Naive thymus-derived CD8-positive, alpha-beta T cell (primary cell): ENCODE results near the gene SNTA1. TPM values are rescaled to one million over a fixed set of nuclear protein-coding genes. Genes with fewer than 3 reads are reported as not detected.
"Not testable (repeated sequence)": the region's sequence is repeated elsewhere in the genome, so short reads cannot be mapped to it uniquely, and the experiment has no call there.

Experiments
- ATAC-seq, 2 donors: fragments of 150-1000 bp; cut with Tn5 transposase in 1 of 2; sonication (Bioruptor Pico), chemical (Tn5 transposase) in 1 of 2; 1 replicate in 1 of 2; 2 replicates in 1 of 2; pipeline ENCODE4 v1.10.0; 2021; ENCODE audit warnings: mild to moderate bottlenecking in 2 of 2, moderate library complexity in 2 of 2
- POLR2A ChIA-PET: fragments of 350-600 bp; sonication (Branson Sonifier 250); formaldehyde crosslinking; loops from one replicate; lab custom pipeline; 2021; ENCODE audit warnings: antibody characterized with exemption; lab: Charles Lee
- DNase-seq, 10 donors: peaks; one replicate each; pipeline versions ENCODE4 v3.0.0 to v3.0.0-alpha.2; 2020 to 2022
- H3K27ac Mint-ChIP-seq, 10 donors: one replicate each; pipeline ENCODE4 v1.8.0; 2020 to 2022; ENCODE audit warnings: mild to moderate bottlenecking in 10 of 10, mixed read lengths in 10 of 10, moderate library complexity in 4 of 10, inconsistent platforms in 1 of 10
- H3K27me3 Mint-ChIP-seq, 5 donors: one replicate each; pipeline ENCODE4 v1.8.0; 2021 to 2022; ENCODE audit warnings: mixed read lengths in 5 of 5
- H3K36me3 Mint-ChIP-seq, 3 donors: one replicate each; pipeline ENCODE4 v1.8.0; 2020 to 2022; ENCODE audit warnings: mixed read lengths in 3 of 3, mild to moderate bottlenecking in 2 of 3, inconsistent platforms in 1 of 3
- H3K4me1 Mint-ChIP-seq, 4 donors: one replicate each; pipeline ENCODE4 v1.8.0; 2021 to 2022; ENCODE audit warnings: mixed read lengths in 4 of 4
- H3K4me3 Mint-ChIP-seq, 10 donors: one replicate each; pipeline ENCODE4 v1.8.0; 2020 to 2022; ENCODE audit warnings: mild to moderate bottlenecking in 10 of 10, mixed read lengths in 10 of 10, moderate library complexity in 6 of 10, inconsistent platforms in 1 of 10
- H3K9me3 Mint-ChIP-seq, 9 donors: one replicate each; pipeline ENCODE4 v1.8.0; 2020 to 2022; ENCODE audit warnings: mixed read lengths in 9 of 9, mild to moderate bottlenecking in 3 of 9, inconsistent platforms in 1 of 9, moderate library complexity in 1 of 9
- polyA plus RNA-seq, 3 donors: library from polyadenylated mRNA; unstranded; fragments of 300-500 nt; fragmentation: Illumina TruSeq; gene quantifications; one replicate each; pipeline ENCODE4 v1.2.3, GENCODE V29; 2021
- total RNA-seq, 8 experiments: library from RNA in 2 of 8; stranded (reverse) in 2 of 8; gene quantifications; one replicate each; pipeline ENCODE4 v1.2.3 and lab custom pipeline; 2021 to 2026

Gene SNTA1
- total and polyA plus RNA-seq, 5 experiments from 2014 or later, result 3.6 to 9.1 (median 6.1) TPM

DNA sequence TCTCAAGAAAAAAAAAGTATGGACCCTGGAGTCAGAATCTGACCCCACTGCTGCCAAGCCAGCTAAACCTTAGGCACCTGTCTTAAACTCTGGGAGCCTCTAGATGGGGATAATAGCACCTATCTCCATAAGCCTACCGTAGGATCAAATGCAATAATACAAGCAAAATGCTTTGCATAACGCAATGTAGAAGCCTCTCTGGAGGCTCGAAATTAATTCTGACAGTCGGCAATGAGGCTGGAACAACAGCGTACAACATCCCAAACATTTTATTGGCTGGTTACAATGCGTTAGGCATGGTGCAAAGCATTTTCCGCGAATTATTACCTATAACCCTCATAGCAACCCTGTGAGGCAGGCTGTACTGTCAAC lies 42.8 kb downstream of the SNTA1 start:
- H3K27me3 Mint-ChIP-seq, result no peaks in the 10 kb centered on the region
- POLR2A ChIA-PET, result interaction anchor here (0.5 to 2.3 kb wide), 5 partner anchors 43 to 331 kb away, joined by 3 to 21 read pairs (median 3); partner anchors contain the start of genes CBFA2T2, SNTA1 and ZNF341
- no peaks in the 10 kb centered on the region for H3K9me3 Mint-ChIP-seq
- H3K4me1 Mint-ChIP-seq, result peaks cover 20 to 66% (median 63%) of the 10 kb centered on the region in 4 donors
- peak overlapping the region in 9 of 10 donors; percentile 80 to 97 (median 87) for H3K27ac Mint-ChIP-seq
- H3K36me3 Mint-ChIP-seq, result peaks cover 0 to 18% (median 2%) of the 10 kb centered on the region in 3 donors
- ATAC-seq, result peak; percentile 40 to 46
- DNase-seq, result peak in 1 of 10 donors; percentile 8
- peak overlapping the region; percentile 93 to 99 (median 97) for H3K4me3 Mint-ChIP-seq

- Mint-ChIP-seq H3K27ac (peak overlapping the region in 3 of 10 donors; percentile 57 to 96 (median 61)), H3K36me3 (peaks cover 0 to 27% (median 2%) of the 10 kb centered on the region in 3 donors), H3K4me1 (peaks cover 20 to 67% (median 63%) of the 10 kb centered on the region in 4 donors), H3K9me3 (no peaks in the 10 kb centered on the region), H3K4me3 (peak overlapping the region; percentile 93 to 99 (median 97)), H3K27me3 (no peaks in the 10 kb centered on the region)
- POLR2A ChIA-PET, result interaction anchor here (0.5 to 2.3 kb wide), 2 partner anchors 44 to 1042 kb away, joined by 4 to 21 read pairs; partner anchors contain the start of genes ASXL1 and SNTA1
- ATAC-seq, result no peak
- DNase-seq, result no peak
Measured at GRCh38 chr20:33399924-33400323, 43.6 kb downstream of the SNTA1 start.

DNA sequence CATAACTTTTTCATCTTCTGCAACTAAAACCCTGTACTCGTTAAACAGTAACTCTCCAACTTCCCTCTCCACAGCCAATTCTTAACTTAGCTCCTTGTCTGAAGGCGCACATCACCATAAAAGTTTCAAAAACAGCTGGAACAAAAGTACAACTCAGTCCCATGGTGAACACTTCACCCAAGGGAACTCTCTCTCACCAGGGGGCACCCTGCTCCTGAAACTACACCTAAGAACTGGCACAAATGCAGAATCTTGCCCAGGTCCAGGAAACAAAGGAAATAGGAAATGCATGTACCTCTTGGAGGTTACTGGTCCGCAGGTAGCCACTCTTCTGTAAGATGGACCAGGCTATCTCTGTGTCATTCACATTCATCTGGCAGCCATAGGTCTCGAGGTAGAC lies 48.8 kb downstream of the SNTA1 start:
- peaks cover 6 to 77% (median 16%) of the 10 kb centered on the region in 3 donors for H3K36me3 Mint-ChIP-seq
- POLR2A ChIA-PET, result no interaction called here
- H3K9me3 Mint-ChIP-seq, result no peaks in the 10 kb centered on the region
- H3K27ac Mint-ChIP-seq, result peak overlapping the region in 2 of 10 donors; percentile 8 to 57
- DNase-seq, result no peak
- no peaks in the 10 kb centered on the region for H3K27me3 Mint-ChIP-seq
- peaks cover 12 to 43% (median 35%) of the 10 kb centered on the region in 4 donors for H3K4me1 Mint-ChIP-seq
- no peak overlapping the region for H3K4me3 Mint-ChIP-seq
- no peak for ATAC-seq

GRCh38 chr20:33393609-33394008 lies 50.0 kb downstream of the SNTA1 start:
- POLR2A ChIA-PET, result no interaction called here
- peaks cover 6 to 84% (median 20%) of the 10 kb centered on the region in 3 donors for H3K36me3 Mint-ChIP-seq
- no peak overlapping the region for H3K4me3 Mint-ChIP-seq
- no peaks in the 10 kb centered on the region for H3K27me3 Mint-ChIP-seq
- no peaks in the 10 kb centered on the region for H3K9me3 Mint-ChIP-seq
- DNase-seq, result no peak
- H3K27ac Mint-ChIP-seq, result peak overlapping the region in 1 of 10 donors; percentile 34
- H3K4me1 Mint-ChIP-seq, result peaks cover 8 to 35% (median 26%) of the 10 kb centered on the region in 4 donors
- no peak for ATAC-seq

GRCh38 chr20:33391722-33392415 lies 51.7 kb downstream of the SNTA1 start:
- POLR2A ChIA-PET, result no interaction called here
- no peak for DNase-seq
- no peak for ATAC-seq

DNA sequence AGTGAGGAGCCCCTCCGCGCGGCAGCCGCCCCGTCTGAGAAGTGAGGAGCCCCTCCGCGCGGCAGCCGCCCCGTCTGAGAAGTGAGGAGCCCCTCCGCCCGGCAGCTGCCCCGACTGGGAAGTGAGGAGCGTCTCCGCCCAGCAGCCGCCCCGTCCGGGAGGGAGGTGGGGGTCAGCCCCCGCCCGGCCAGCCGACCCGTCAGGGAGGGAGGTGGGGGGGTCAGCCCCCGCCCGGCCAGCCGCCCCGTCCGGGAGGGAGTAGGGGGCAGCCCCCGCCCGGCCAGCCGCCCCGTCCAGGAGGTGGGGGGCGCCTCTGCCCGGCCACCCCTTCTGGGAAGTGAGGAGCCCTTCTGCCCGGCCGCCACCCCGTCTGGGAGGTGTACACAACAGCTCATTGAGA lies 54.2 kb downstream of the SNTA1 start:
- H3K4me1 Mint-ChIP-seq, ATAC-seq, POLR2A ChIA-PET, H3K27ac Mint-ChIP-seq, DNase-seq, H3K27me3 Mint-ChIP-seq, H3K4me3 Mint-ChIP-seq, H3K9me3 Mint-ChIP-seq: not testable (repeated sequence)
- H3K36me3 Mint-ChIP-seq, result peaks cover 6 to 94% (median 30%) of the 10 kb centered on the region in 3 donors

More at GRCh38 chr20:33391722-33392415, 51.7 kb downstream of the SNTA1 start:
- peaks cover 6 to 94% (median 31%) of the 10 kb centered on the region in 3 donors for H3K36me3 Mint-ChIP-seq
- no peaks in the 10 kb centered on the region for H3K9me3 Mint-ChIP-seq
- no peaks in the 10 kb centered on the region for H3K27me3 Mint-ChIP-seq
- H3K4me1 Mint-ChIP-seq, result peaks cover 2 to 18% (median 10%) of the 10 kb centered on the region in 4 donors
- no peak overlapping the region for H3K4me3 Mint-ChIP-seq
- no peak overlapping the region for H3K27ac Mint-ChIP-seq

DNA sequence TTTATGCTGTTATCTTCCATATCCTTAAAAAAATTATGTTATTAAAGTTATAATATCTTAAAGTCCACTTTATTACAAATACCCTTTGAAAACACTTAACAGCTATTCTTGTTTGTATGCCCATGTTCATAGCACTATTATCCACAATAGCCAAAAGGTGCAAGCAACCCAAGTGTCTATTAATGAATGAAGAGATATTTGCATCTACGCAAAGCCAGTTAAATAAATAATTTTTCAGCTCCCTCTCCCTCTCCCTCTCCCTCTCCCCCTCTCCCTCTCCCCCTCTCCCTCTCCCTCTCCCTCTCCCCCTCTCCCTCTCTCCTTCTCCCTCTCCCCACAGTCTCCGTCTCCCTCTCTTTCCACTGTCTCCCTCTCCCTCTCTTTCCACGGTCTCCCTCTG lies 55.3 kb downstream of the SNTA1 start:
- ATAC-seq, result no peak
- H3K27me3 Mint-ChIP-seq, result no peaks in the 10 kb centered on the region
- H3K9me3 Mint-ChIP-seq, result no peaks in the 10 kb centered on the region
- POLR2A ChIA-PET, result interaction anchor here (0.6 kb wide), 1 partner anchor 203 kb away, joined by 4 read pairs; no protein-coding TSS in a partner anchor
- H3K27ac Mint-ChIP-seq, result no peak overlapping the region
- no peak overlapping the region for H3K4me3 Mint-ChIP-seq
- peaks cover 0 to 5% (median under 1%) of the 10 kb centered on the region in 4 donors for H3K4me1 Mint-ChIP-seq
- no peak for DNase-seq
- H3K36me3 Mint-ChIP-seq, result peaks cover 6 to 94% (median 33%) of the 10 kb centered on the region in 3 donors

DNA sequence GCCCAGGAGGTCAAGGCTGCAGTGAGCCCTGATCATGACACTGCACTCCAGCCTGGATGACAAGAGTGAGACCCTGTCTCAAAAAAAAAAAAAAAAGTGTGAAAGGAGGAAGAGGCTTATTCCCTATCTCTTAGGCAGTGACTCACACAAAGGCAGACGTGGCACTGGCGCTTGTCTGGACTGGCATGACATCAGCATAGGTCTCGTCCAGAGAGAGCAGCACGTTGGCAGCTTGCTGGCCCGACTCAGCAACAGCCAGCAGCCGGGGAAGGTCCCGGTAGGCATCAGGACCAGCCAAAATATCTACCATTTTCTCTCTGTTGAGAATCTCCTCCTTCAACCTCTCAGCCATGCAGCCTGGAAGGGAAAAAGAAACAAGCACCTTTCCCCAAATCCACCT lies 56.4 kb downstream of the SNTA1 start:
- no peak for ATAC-seq
- POLR2A ChIA-PET, result no interaction called here
- H3K4me3 Mint-ChIP-seq, result no peak overlapping the region
- no peak for DNase-seq
- peak overlapping the region in 2 of 10 donors; percentile 20 to 37 for H3K27ac Mint-ChIP-seq
- H3K4me1 Mint-ChIP-seq, result peaks cover 0 to 5% (median under 1%) of the 10 kb centered on the region in 4 donors
- H3K36me3 Mint-ChIP-seq, result peaks cover 6 to 86% (median 35%) of the 10 kb centered on the region in 3 donors
- H3K9me3 Mint-ChIP-seq, result no peaks in the 10 kb centered on the region
- no peaks in the 10 kb centered on the region for H3K27me3 Mint-ChIP-seq

- POLR2A ChIA-PET, result no interaction called here
- DNase-seq (no peak), ATAC-seq (no peak)
- Mint-ChIP-seq H3K27ac (peak overlapping the region in 1 of 10 donors; percentile 37), H3K9me3 (no peaks in the 10 kb centered on the region), H3K4me1 (peaks cover 0 to 5% (median under 1%) of the 10 kb centered on the region in 4 donors), H3K27me3 (no peaks in the 10 kb centered on the region), H3K4me3 (no peak overlapping the region), H3K36me3 (peaks cover 6 to 86% (median 36%) of the 10 kb centered on the region in 3 donors)
Measured at GRCh38 chr20:33386673-33387072, 56.9 kb downstream of the SNTA1 start.

DNA sequence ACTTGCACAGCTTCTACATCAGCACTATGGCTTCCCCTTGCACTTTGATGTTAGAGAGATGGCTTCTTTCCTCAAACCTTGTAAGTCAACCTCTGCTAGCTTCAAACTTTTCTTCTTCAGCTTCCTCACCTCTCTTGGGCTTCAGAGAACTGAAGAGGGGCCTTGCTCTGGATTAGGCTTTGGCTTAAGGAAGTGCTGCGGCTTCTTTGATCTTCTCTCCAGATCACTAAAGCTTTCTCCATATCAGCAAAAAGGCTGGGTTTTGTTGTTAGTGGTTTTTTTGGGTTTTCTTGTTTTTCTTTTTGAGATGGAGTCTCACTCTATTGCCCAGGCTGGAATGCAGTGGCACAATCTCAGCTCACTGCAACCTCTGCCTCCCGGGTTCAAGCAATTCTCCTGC lies 66.2 kb downstream of the SNTA1 start:
- Mint-ChIP-seq H3K4me1 (peaks cover 0 to 15% (median 6%) of the 10 kb centered on the region in 4 donors), H3K27me3 (no peaks in the 10 kb centered on the region), H3K27ac (peak overlapping the region in 5 of 10 donors; percentile 9 to 69 (median 25)), H3K36me3 (peaks cover 6 to 80% (median 21%) of the 10 kb centered on the region in 3 donors), H3K9me3 (no peaks in the 10 kb centered on the region), H3K4me3 (no peak overlapping the region)
- no peak for ATAC-seq
- POLR2A ChIA-PET, result no interaction called here
- no peak for DNase-seq

DNA sequence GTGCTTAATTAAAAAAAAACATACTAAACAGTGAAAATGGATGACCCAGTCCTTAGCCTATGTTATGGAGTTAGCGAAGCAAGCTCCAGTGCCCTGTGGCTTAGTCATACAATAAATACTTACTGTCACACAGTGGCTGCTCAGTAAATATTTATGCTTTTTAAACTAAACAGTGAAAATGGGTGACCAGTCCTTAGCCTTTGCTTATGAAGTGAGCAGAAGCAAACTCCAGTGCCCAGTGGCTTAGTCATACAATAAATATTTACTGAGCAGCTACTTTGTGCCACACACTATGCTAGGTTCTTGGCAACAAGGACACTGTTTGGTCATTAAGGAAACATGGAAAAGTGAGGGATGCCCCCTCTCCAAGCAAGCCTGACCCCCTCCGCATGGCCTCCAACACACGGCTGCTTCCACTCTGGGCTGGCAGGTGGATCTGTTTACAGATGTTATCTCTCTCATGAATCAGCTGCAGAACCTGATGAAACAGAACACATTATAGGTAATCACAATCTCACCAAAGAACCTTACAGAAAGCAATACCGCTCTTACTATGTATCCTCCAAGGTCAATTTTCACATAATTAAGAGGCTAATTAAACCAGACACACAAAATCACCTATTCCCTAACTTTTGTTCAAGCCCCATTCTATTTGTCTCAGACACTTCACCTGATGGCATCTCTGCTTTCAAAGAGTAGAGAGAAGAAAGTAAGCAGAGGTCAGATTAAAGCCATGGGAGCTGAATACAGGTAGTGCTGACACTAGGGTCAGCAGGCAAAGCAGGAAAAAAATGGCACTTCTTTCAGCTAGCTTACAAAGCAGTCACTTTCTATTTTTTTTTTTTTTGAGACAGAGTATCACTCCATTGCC lies 69.6 kb downstream of the SNTA1 start:
- H3K9me3 Mint-ChIP-seq, result no peaks in the 10 kb centered on the region
- peak overlapping the region in 3 of 10 donors; percentile 40 to 78 (median 52) for H3K27ac Mint-ChIP-seq
- no peak for ATAC-seq
- no peak overlapping the region for H3K4me3 Mint-ChIP-seq
- H3K27me3 Mint-ChIP-seq, result no peaks in the 10 kb centered on the region
- peaks cover 0 to 25% (median 11%) of the 10 kb centered on the region in 4 donors for H3K4me1 Mint-ChIP-seq
- POLR2A ChIA-PET, result no interaction called here
- DNase-seq, result no peak
- peaks cover 10 to 83% (median 20%) of the 10 kb centered on the region in 3 donors for H3K36me3 Mint-ChIP-seq

DNA sequence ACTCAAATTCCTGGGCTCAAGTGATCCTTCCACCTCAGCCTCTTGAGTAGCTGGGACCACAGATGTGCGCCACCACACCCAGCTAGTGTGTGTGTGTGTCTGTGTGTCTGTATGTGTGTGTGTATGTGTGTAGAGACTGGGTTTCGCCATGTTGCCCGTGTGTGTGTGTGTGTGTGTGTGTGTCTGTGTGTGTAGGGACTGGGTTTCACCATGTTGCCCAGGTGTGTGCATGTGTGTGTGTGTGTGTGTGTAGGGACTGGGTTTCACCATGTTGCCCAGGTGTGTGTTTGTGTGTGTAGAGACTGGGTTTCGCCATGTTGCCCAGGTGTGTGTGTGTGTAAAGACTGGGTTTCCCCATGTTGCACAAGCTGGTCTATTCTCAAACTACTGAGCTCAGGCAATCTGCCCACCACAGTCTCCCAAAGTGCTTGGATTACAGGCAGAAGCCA lies 70.5 kb downstream of the SNTA1 start:
- Mint-ChIP-seq H3K27ac (peak overlapping the region in 2 of 10 donors; percentile 8 to 9), H3K36me3 (peaks cover 10 to 82% (median 13%) of the 10 kb centered on the region in 3 donors), H3K4me3 (no peak overlapping the region), H3K4me1 (peaks cover 0 to 25% (median 9%) of the 10 kb centered on the region in 4 donors), H3K27me3 (no peaks in the 10 kb centered on the region), H3K9me3 (no peaks in the 10 kb centered on the region)
- DNase-seq, result no peak
- no peak for ATAC-seq
- POLR2A ChIA-PET, result no interaction called here
